Heart left ventricle (tissue), 13 donors: ENCODE measurements around the gene NYAP2.

Experiments used
- CTCF ChIP-seq, 12 donors: fragments of 200-600 bp; sonication (generic) in 4 of 12; IDR thresholded peaks; one replicate each; pipeline versions ENCODE4 v1.5.0 to v1.8.0; 2018 to 2022; ENCODE audit warnings: antibody characterized with exemption in 12 of 12, mild to moderate bottlenecking in 5 of 12
- POLR2A ChIP-seq, 2 donors: fragments of 450-650 bp; IDR thresholded peaks; one replicate each; pipeline ENCODE4 v1.6.1; 2017; ENCODE audit warnings: antibody characterized with exemption in 2 of 2, mild to moderate bottlenecking in 2 of 2, moderate library complexity in 2 of 2
- donor health status: ischemic (EF 13 %, LVEDD 7.1; RV severe dilation, severe dysfunction).
- donor health status: DM: no; HTN: yes; CAD: no.
- donor health status: DM: no; HTN: no; CAD: no.
- donor health status: ischemic (EF 25% LVEDD 6.9; RV normal size, moderate dysfunction).
- donor health status: ischemic (EF 25% LVEDD 5.7; RV mildly dilated, moderate dysfunction).
- donor health status: ischemic (EF 35%, LVEDD 5.7; RV mildly dilated, moderate dysfunction).
- donor health status: nonischemic (EF 11% LVEDD 7.7; RV severe dilation, severe dysfunction).
- donor health status: DM: yes; HTN: yes; CAD: no.
- donor health status: PGD.
- donor health status: ischemic (EF 29% LVEDD 5.4; RV normal size, mild dysfunction).
- donor health status: nonischemic (EF 23%, LVEDD 6.1; RV moderate dilation, normal function).

- TF ChIP-seq CTCF (IDR thresholded peaks at IDR 0.05) (no peak), POLR2A (IDR thresholded peaks at IDR 0.05) (no peak)
These were observed 159.5 kb downstream of the NYAP2 start for GRCh38 chr2:225559072-225559415.
